PFSK-1 (cell line): Measurements from ENCODE around the gene STK35.

Source experiments
- FOXP2 ChIP-seq: optimal IDR thresholded peaks from 2 replicates; pipeline ENCODE3; 2011; ENCODE audit warnings: borderline replicate concordance, control low read depth, inconsistent platforms; ENCODE audit not compliant: insufficient read depth; ENCODE audit errors: extremely low read length, extremely low read depth
- POLR2AphosphoS5 ChIP-seq: IDR thresholded peaks from 2 replicates; pipeline ENCODE4 v1.6.1; 2012; ENCODE audit warnings: low read depth, mild to moderate bottlenecking, control low read depth, low read length, moderate library complexity
- REST ChIP-seq, 2 experiments: IDR thresholded peaks; 2 replicates each; pipeline versions ENCODE4 v1.6.1 to v1.8.0; 2011 to 2012; ENCODE audit warnings: low read depth in 2 of 2, low read length in 2 of 2, control low read depth in 1 of 2, inconsistent platforms in 1 of 2, mild to moderate bottlenecking in 1 of 2, moderate library complexity in 1 of 2; ENCODE audit not compliant: insufficient read depth in 1 of 2
- SIN3A ChIP-seq: IDR thresholded peaks from 2 replicates; pipeline ENCODE4 v1.6.1; 2012; ENCODE audit warnings: mild to moderate bottlenecking, low read length, moderate library complexity, borderline replicate concordance; ENCODE audit not compliant: insufficient read depth
- TAF1 ChIP-seq: IDR thresholded peaks from 2 replicates; pipeline ENCODE4 v1.6.1; 2012; ENCODE audit warnings: low read length, control low read depth, borderline replicate concordance; ENCODE audit not compliant: insufficient read depth

STK35 gene

DNA sequence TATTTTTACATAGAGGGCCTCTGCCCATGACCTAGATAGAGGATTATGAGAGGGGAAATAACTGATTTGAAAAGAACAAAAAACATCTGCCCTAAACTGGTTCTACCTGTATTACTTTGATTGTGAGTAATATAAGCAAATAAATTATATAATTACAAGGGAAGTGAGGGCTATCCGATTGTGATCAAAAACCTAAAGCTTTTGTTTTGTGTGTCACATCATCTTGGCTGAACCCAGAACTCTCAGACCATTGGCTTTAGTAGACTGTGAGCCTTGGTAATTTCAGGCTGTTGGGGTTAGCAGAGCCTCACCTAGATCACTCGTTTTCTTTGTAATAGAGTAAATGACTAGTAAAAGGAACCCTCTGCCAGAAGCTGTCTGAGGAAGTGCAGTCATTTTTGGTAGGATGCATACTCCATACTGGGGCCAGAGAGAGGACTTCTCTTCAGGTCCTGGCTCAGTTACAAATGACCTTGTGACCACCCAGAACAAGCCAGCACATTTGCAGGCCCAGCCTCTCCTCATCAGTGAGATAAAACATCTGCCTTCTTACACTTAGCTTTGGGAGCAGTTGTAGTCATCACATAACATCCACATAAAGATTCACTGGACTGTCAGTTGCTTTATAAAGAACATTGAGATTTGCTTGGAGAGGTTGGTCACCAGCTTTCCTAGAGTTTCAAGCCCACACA lies 13.5 kb downstream of the STK35 start:
- TF ChIP-seq TAF1 (no peak), POLR2AphosphoS5 (no peak), REST (IDR thresholded peaks at IDR 0.05; ENCODE audit: insufficient read depth in 1 of 2, low read depth in 2 of 2, low read length in 2 of 2) (no peak), SIN3A (no peak)

- no peak for TF ChIP-seq FOXP2
- no peak for TF ChIP-seq SIN3A
- no peak for TF ChIP-seq POLR2AphosphoS5
- no peak for TF ChIP-seq REST (IDR thresholded peaks at IDR 0.05; ENCODE audit: insufficient read depth in 1 of 2, low read depth in 2 of 2, low read length in 2 of 2)
- TF ChIP-seq TAF1, result no peak
These were observed 14.7 kb downstream of the STK35 start for GRCh38 chr20:2116170-2116940.

- no peak for TF ChIP-seq REST (IDR thresholded peaks at IDR 0.05; ENCODE audit: insufficient read depth in 1 of 2, low read depth in 2 of 2, low read length in 2 of 2)
- no peak for TF ChIP-seq POLR2AphosphoS5
- TF ChIP-seq FOXP2, result no peak
- no peak for TF ChIP-seq SIN3A
- no peak for TF ChIP-seq TAF1
These were observed 17.2 kb downstream of the STK35 start for GRCh38 chr20:2118783-2119182.

- TF ChIP-seq SIN3A (no peak), TAF1 (no peak), REST (IDR thresholded peaks at IDR 0.05; ENCODE audit: insufficient read depth in 1 of 2, low read depth in 2 of 2, low read length in 2 of 2) (no peak)
These were observed 21.3 kb downstream of the STK35 start for GRCh38 chr20:2122936-2123335.
